Astrocyte of the hippocampus (primary cell): Measurements from ENCODE around the gene KNOP1.
A peak's percentile ranks its signal among the peaks of the same experiment; 100 is the strongest.

ENCODE experiments used
- DNase-seq: peaks from one replicate; pipeline ENCODE4 v3.0.0; 2011; ENCODE audit warnings: low read depth, low spot score

Gene KNOP1

GRCh38 chr16:19707569-19708295, 10.3 kb downstream of the KNOP1 start:
- DNase-seq = no peak

- DNase-seq = no peak
These were observed 11.2 kb downstream of the KNOP1 start for GRCh38 chr16:19706846-19707245.

- no peak for DNase-seq
These were observed 12.2 kb downstream of the KNOP1 start for GRCh38 chr16:19705843-19706242.

- DNase-seq = no peak
These were observed 12.9 kb downstream of the KNOP1 start for GRCh38 chr16:19705146-19705501.

GRCh38 chr16:19704321-19705145, 13.5 kb downstream of the KNOP1 start:
- DNase-seq = peak; percentile 72

GRCh38 chr16:19703172-19703889, 14.7 kb downstream of the KNOP1 start:
- DNase-seq = no peak

- peak; percentile 44 for DNase-seq
These were observed 16.9 kb downstream of the KNOP1 start for GRCh38 chr16:19701091-19701490.

- peak; percentile 79 for DNase-seq
These were observed 17.7 kb downstream of the KNOP1 start for GRCh38 chr16:19700319-19700781.

GRCh38 chr16:19699472-19699871, 18.6 kb downstream of the KNOP1 start:
- no peak for DNase-seq

- DNase-seq = peak; percentile 57
These were observed 19.3 kb downstream of the KNOP1 start for GRCh38 chr16:19698480-19699465.

GRCh38 chr16:19697756-19698318, 20.2 kb downstream of the KNOP1 start:
- no peak for DNase-seq

GRCh38 chr16:19696961-19697360, 21.1 kb downstream of the KNOP1 start:
- no peak for DNase-seq

- DNase-seq = peak; percentile 96
These were observed 21.7 kb downstream of the KNOP1 start for GRCh38 chr16:19696328-19696727.

- no peak for DNase-seq
These were observed 23.0 kb downstream of the KNOP1 start for GRCh38 chr16:19694989-19695388.

- no peak for DNase-seq
These were observed 26.8 kb downstream of the KNOP1 start for GRCh38 chr16:19691161-19691711.

- DNase-seq = no peak
These were observed 27.8 kb downstream of the KNOP1 start for GRCh38 chr16:19690196-19690595.

GRCh38 chr16:19689342-19689741, 28.7 kb downstream of the KNOP1 start:
- no peak for DNase-seq

- no peak for DNase-seq
These were observed 29.5 kb downstream of the KNOP1 start for GRCh38 chr16:19688396-19689024.

- DNase-seq = no peak
These were observed 30.7 kb downstream of the KNOP1 start for GRCh38 chr16:19687279-19687678.

- DNase-seq = no peak
These were observed 32.9 kb downstream of the KNOP1 start for GRCh38 chr16:19685176-19685575.
